GM13976 (cell line): ENCODE results near the gene TBC1D22A.

ENCODE experiments used
- DNase-seq: peaks from one replicate; pipeline ENCODE4 v3.0.0; 2012; ENCODE audit warnings: low spot score
- in situ Hi-C: fragments of 300-500 bp; cut with MboI; formaldehyde crosslinking; loops from one replicate; pipeline ENCODE4 v1.12.0; 2022; ENCODE audit warnings: low sequenced_read_pairs, mixed read lengths, inconsistent platforms; ENCODE audit not compliant: unreplicated experiment
- TF ChIP-seq, protein P1 (sequence below): IDR thresholded peaks from 2 replicates; pipeline ENCODE4 v1.5.1; 2012; ENCODE audit warnings: borderline replicate concordance, mild to moderate bottlenecking; ENCODE audit not compliant: insufficient read depth; ENCODE audit errors: extremely low read depth, missing control alignments, control extremely low read depth

The TBC1D22A gene

GRCh38 chr22:47034076-47034808, 271.8 kb downstream of the TBC1D22A start:
- in situ Hi-C loops: no loop called here
- DNase-seq: no peak
- TF ChIP-seq, protein P1, sequence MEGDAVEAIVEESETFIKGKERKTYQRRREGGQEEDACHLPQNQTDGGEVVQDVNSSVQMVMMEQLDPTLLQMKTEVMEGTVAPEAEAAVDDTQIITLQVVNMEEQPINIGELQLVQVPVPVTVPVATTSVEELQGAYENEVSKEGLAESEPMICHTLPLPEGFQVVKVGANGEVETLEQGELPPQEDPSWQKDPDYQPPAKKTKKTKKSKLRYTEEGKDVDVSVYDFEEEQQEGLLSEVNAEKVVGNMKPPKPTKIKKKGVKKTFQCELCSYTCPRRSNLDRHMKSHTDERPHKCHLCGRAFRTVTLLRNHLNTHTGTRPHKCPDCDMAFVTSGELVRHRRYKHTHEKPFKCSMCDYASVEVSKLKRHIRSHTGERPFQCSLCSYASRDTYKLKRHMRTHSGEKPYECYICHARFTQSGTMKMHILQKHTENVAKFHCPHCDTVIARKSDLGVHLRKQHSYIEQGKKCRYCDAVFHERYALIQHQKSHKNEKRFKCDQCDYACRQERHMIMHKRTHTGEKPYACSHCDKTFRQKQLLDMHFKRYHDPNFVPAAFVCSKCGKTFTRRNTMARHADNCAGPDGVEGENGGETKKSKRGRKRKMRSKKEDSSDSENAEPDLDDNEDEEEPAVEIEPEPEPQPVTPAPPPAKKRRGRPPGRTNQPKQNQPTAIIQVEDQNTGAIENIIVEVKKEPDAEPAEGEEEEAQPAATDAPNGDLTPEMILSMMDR: no peak

DNA sequence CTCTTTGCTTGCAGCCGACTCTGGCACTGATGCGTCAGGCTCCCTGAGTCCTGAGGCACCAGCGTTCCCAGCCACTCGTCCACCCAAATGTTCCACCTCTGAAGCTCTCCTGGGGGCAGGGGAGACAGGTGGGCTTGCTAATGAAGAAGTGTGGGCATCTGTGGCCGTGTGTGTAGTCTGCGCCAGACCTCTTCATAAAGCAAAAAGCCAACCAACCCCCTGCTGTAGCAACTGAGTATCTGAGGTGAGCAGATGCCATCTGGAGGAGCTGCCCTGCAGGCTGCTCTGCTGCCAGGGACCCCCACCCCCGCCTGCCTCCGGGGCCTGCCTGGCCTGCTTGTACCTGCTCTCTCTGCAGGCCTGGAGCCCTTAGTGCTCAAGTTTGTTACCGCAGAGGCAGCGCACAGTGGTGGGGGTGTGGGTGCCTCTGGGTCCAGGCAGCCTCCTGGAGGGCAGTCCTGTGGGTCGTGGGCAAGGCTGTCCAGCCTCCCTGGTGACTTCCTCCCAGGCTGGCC, 272.5 kb downstream of the TBC1D22A start:
- TF ChIP-seq, protein P1: no peak
- in situ Hi-C loops: no loop called here
- DNase-seq: no peak

DNA sequence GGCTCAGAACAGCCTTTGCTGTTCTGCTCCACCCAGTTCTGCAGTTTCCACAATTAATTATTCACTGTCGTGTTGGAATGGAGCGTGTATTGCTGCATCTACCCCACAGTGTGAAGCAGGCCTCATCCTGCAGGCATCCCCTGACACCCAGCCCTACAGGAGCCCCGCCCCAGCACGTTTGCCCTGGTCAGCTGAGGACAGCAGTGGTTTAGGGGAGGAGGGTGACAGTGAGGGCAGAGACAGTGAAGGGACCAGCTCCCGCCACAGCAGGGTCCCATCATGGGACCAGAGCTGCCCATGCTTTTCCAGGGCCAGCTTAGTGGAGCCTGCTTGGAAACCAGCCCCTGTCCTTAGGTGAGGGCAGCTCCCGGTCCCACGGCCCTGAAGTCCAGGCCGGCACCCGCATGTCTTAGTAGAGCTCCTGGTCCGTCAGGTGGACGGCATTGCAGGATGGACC, 273.0 kb downstream of the TBC1D22A start:
- in situ Hi-C loops: no loop called here
- no peak for DNase-seq

DNA sequence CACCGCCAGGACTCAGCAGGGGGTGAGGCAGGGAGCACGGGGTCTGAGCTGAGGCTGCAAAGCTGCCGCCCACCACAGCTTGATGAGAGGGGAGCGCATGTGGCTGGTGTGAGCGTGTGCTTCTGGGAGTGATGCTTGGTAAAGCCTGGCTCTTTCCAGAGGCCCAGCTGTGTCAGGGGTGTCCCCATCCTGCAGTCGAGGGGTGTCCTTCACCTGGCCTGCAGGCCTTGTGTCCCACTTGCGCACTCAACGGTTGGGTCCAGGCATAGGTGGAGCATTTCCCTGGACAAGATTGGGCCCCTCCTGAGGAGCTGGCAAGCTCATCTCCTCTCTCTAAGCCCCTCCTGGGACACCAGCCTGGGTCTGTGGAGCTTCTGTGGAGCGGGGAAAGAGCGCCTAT, 273.9 kb downstream of the TBC1D22A start:
- TF ChIP-seq, protein P1: no peak
- in situ Hi-C loops: no loop called here
- no peak for DNase-seq

More for the DNA sequence above, 273.0 kb downstream of the TBC1D22A start:
- TF ChIP-seq, protein P1: no peak

GRCh38 chr22:47036936-47037485, 274.6 kb downstream of the TBC1D22A start:
- TF ChIP-seq, protein P1: no peak
- no peak for DNase-seq
- in situ Hi-C loops: no loop called here

DNA sequence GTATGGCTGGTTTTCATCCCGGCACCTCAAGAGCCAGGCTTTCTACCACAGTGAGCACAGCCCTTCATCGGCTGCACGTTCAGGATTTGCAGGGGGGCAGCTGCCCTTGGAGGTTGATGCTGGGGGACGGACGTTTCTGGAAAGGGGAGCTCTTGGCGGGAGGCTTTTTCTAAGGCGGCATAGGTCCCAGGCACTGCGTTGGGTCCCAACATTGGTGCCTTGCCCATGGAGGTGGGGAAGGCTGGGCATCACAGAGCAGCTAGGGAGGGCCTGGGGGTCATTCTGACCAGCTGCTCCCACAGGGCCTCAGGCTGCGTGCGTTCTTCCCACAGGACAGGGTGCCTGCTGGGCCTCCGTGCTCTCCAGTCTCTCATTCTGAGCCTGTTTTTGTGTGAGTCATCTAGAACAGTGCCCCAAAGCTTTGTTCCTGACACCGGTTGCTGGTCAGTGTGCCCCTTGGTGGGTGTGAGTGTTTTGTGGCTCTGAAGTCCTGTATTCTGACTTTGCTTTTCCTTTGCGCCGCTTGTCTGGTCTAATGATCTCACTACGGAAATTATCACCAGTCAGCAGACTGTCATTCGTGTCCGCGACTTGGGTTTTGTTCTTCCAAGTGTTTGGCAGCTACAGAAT, 275.9 kb downstream of the TBC1D22A start:
- no peak for DNase-seq
- TF ChIP-seq, protein P1: no peak
- in situ Hi-C loops: no loop called here
